Neural progenitor cell (in vitro differentiated cells): ENCODE results near the gene CREG1.

Source experiments
- EZH2 ChIP-seq: fragments of 200-600 bp; sonication (generic); IDR thresholded peaks from 2 replicates; pipeline ENCODE4 v1.6.1; 2017; ENCODE audit warnings: antibody characterized with exemption, mild to moderate bottlenecking, moderate library complexity
- EZH2phosphoT487 ChIP-seq: fragments of 200-600 bp; sonication (generic); IDR thresholded peaks from 2 replicates; pipeline ENCODE4 v1.6.1; 2017; ENCODE audit warnings: antibody characterized with exemption
- TF ChIP-seq, protein P1 (sequence below): fragments of 200-600 bp; sonication (generic); IDR thresholded peaks from 2 replicates; pipeline ENCODE4 v1.5.1; 2017; ENCODE audit warnings: antibody characterized with exemption, mild to moderate bottlenecking

DNA sequence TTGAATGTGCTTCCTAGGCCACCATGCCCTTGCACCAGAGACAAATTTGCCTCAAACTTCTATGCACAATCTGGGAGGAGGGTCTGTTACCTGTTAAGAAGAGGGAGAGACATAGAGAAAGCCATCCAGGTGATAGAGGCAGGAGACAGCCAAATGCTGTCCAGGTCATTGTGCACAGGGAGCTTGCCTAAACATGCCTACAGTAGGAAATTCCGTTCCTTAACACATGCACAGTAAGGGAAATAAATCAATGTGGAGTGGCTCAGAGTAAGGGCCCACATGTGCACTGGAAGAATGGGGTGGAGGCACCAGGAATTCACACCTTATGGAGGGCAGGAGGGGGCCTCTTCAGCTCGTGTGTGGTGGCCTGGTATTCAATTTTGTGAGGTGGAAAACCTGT is 19.5 kb upstream of the CREG1 start:
- TF ChIP-seq, protein P1, sequence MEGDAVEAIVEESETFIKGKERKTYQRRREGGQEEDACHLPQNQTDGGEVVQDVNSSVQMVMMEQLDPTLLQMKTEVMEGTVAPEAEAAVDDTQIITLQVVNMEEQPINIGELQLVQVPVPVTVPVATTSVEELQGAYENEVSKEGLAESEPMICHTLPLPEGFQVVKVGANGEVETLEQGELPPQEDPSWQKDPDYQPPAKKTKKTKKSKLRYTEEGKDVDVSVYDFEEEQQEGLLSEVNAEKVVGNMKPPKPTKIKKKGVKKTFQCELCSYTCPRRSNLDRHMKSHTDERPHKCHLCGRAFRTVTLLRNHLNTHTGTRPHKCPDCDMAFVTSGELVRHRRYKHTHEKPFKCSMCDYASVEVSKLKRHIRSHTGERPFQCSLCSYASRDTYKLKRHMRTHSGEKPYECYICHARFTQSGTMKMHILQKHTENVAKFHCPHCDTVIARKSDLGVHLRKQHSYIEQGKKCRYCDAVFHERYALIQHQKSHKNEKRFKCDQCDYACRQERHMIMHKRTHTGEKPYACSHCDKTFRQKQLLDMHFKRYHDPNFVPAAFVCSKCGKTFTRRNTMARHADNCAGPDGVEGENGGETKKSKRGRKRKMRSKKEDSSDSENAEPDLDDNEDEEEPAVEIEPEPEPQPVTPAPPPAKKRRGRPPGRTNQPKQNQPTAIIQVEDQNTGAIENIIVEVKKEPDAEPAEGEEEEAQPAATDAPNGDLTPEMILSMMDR = no peak
- TF ChIP-seq EZH2 (no peak), EZH2phosphoT487 (no peak)
